Liver (tissue), 3 donors: ENCODE data around the gene FGF5.
"Not testable (repeated sequence)": the region's sequence is repeated elsewhere in the genome, so short reads cannot be mapped to it uniquely, and the experiment has no call there.

ENCODE experiments used
- ATF3 ChIP-seq: IDR thresholded peaks from 2 replicates; pipeline ENCODE4 v1.6.1; 2016; ENCODE audit warnings: antibody characterized with exemption
- CTCF ChIP-seq: fragments of 150-350 bp; IDR thresholded peaks from 2 replicates; pipeline ENCODE4 v1.5.1; 2017; ENCODE audit warnings: improper control_type of control experiment, low read depth, low read length; ENCODE audit not compliant: missing input control
- EGR1 ChIP-seq, 2 donors: IDR thresholded peaks; 2 replicates each; pipeline ENCODE4 v1.6.1; 2016 to 2018; ENCODE audit warnings: antibody characterized with exemption in 2 of 2, low read depth in 2 of 2
- MAX ChIP-seq: IDR thresholded peaks from 2 replicates; pipeline ENCODE4 v1.6.1; 2016; ENCODE audit warnings: antibody characterized with exemption
- NR2F2 ChIP-seq: IDR thresholded peaks from 2 replicates; pipeline ENCODE4 v1.6.1; 2016; ENCODE audit warnings: antibody characterized with exemption
- RAD21 ChIP-seq, 2 donors: IDR thresholded peaks; 2 replicates each; pipeline ENCODE4 v1.6.1; 2016; ENCODE audit warnings: antibody characterized with exemption in 2 of 2, mild to moderate bottlenecking in 2 of 2
- TAF1 ChIP-seq: conservative IDR thresholded peaks from 2 replicates; pipeline ENCODE4 v1.6.1; 2016; ENCODE audit warnings: antibody characterized with exemption, mild to moderate bottlenecking
- YY1 ChIP-seq: IDR thresholded peaks from 2 replicates; pipeline ENCODE4 v1.6.1; 2016; ENCODE audit warnings: antibody characterized with exemption, mild to moderate bottlenecking
- ZBTB33 ChIP-seq: IDR thresholded peaks from 2 replicates; pipeline ENCODE4 v1.6.1; 2016; ENCODE audit warnings: antibody characterized with exemption
- TF ChIP-seq, protein P1 (sequence below): IDR thresholded peaks from 2 replicates; pipeline ENCODE4 v1.6.1; 2016; ENCODE audit warnings: antibody characterized with exemption, mild to moderate bottlenecking
- donor health status: healthy.
- donor health status: healthy.

GRCh38 chr4:80315848-80316247 is 49.4 kb downstream of the FGF5 start:
- not testable (repeated sequence) for TF ChIP-seq RAD21 (IDR thresholded peaks at IDR 0.05); ZBTB33; CTCF; ATF3; TAF1; YY1; NR2F2; EGR1 (IDR thresholded peaks at IDR 0.05; ENCODE audit: low read depth in 2 of 2); MAX
- TF ChIP-seq, protein P1, sequence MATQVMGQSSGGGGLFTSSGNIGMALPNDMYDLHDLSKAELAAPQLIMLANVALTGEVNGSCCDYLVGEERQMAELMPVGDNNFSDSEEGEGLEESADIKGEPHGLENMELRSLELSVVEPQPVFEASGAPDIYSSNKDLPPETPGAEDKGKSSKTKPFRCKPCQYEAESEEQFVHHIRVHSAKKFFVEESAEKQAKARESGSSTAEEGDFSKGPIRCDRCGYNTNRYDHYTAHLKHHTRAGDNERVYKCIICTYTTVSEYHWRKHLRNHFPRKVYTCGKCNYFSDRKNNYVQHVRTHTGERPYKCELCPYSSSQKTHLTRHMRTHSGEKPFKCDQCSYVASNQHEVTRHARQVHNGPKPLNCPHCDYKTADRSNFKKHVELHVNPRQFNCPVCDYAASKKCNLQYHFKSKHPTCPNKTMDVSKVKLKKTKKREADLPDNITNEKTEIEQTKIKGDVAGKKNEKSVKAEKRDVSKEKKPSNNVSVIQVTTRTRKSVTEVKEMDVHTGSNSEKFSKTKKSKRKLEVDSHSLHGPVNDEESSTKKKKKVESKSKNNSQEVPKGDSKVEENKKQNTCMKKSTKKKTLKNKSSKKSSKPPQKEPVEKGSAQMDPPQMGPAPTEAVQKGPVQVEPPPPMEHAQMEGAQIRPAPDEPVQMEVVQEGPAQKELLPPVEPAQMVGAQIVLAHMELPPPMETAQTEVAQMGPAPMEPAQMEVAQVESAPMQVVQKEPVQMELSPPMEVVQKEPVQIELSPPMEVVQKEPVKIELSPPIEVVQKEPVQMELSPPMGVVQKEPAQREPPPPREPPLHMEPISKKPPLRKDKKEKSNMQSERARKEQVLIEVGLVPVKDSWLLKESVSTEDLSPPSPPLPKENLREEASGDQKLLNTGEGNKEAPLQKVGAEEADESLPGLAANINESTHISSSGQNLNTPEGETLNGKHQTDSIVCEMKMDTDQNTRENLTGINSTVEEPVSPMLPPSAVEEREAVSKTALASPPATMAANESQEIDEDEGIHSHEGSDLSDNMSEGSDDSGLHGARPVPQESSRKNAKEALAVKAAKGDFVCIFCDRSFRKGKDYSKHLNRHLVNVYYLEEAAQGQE = not testable (repeated sequence)
